Upper lobe of left lung (tissue), 6 donors: ENCODE measurements around the gene GNAO1. TPM values are rescaled to one million over a fixed set of nuclear protein-coding genes. Genes with fewer than 3 reads are reported as not detected.

Experiments
- ATAC-seq, 2 donors: fragments of 200-7000 bp; cut with Tn5 transposase; one replicate each; pipeline ENCODE4 v1.9.1; 2022; ENCODE audit warnings: mild to moderate bottlenecking in 2 of 2, moderate library complexity in 2 of 2; ENCODE audit not compliant: low FRiP score in 2 of 2
- DNase-seq, 2 donors: peaks; one replicate each; pipeline ENCODE4 v3.0.0-alpha.2; 2019 to 2020
- H3K27ac ChIP-seq, 4 donors: fragments of 200-600 bp; sonication (generic); one replicate each; pipeline ENCODE4 v1.5.1; 2016 to 2019
- H3K27me3 ChIP-seq, 4 donors: fragments of 200-600 bp; sonication (generic); one replicate each; pipeline ENCODE4 v1.5.1; 2017 to 2019
- H3K36me3 ChIP-seq, 4 donors: fragments of 200-600 bp; sonication (generic); one replicate each; pipeline ENCODE4 v1.5.1; 2016 to 2019
- H3K4me1 ChIP-seq, 4 donors: fragments of 200-600 bp; sonication (generic); one replicate each; pipeline ENCODE4 v1.5.1; 2018 to 2019
- H3K4me3 ChIP-seq, 4 donors: fragments of 200-600 bp; sonication (generic); one replicate each; pipeline ENCODE4 v1.5.1; 2017 to 2019; ENCODE audit warnings: mild to moderate bottlenecking in 2 of 4, moderate library complexity in 1 of 4
- H3K9me3 ChIP-seq, 4 donors: fragments of 200-600 bp; sonication (generic); one replicate each; pipeline ENCODE4 v1.5.1; 2018 to 2019
- EP300 ChIP-seq, 4 donors: sonication (generic); formaldehyde crosslinking; IDR thresholded peaks; one replicate each; pipeline ENCODE4 v1.5.1; 2017; ENCODE audit warnings: antibody characterized with exemption in 4 of 4, control low read depth in 2 of 4
- POLR2A ChIP-seq, 4 donors: fragments of 450-650 bp; IDR thresholded peaks; one replicate each; pipeline ENCODE4 v1.5.1; 2016 to 2017; ENCODE audit warnings: antibody characterized with exemption in 4 of 4, mild to moderate bottlenecking in 2 of 4
- POLR2AphosphoS5 ChIP-seq, 2 donors: sonication (generic); formaldehyde crosslinking; IDR thresholded peaks; one replicate each; pipeline ENCODE4 v1.5.1; 2017; ENCODE audit warnings: antibody characterized with exemption in 2 of 2
- WGBS, 2 donors: methylation state at CpG; one replicate each; pipeline ENCODE4 v1.1.5; 2017 to 2018; 5-methylcytosine and 5-hydroxymethylcytosine counted together
- total RNA-seq, 6 donors: library from RNA; depleted of rRNA in 4 of 6; stranded (reverse); fragments of >200 nt in 4 of 6; gene quantifications; one replicate each; pipeline versions ENCODE4 v1.1.0 to v1.2.1, GENCODE V29; 2016 to 2021
- TF ChIP-seq, protein P1 (sequence below), 6 experiments: fragments of 450-650 bp in 4 of 6; fragments of 200-600 bp in 2 of 6; sonication (generic) in 2 of 6; IDR thresholded peaks; one replicate each; pipeline ENCODE4 v1.5.1; 2016 to 2019; ENCODE audit warnings: antibody characterized with exemption in 6 of 6
- donor health status: DM: no; HTN: no; CAD: no; lungs with moderate emphysema.
- donor health status: DM: no; HTN: yes; CAD: no; lungs with severe emphysema.

The GNAO1 gene
- total RNA-seq, 6 donors from 2014 or later = 0.46 to 2.7 (median 0.79) TPM; not detected in 1

DNA sequence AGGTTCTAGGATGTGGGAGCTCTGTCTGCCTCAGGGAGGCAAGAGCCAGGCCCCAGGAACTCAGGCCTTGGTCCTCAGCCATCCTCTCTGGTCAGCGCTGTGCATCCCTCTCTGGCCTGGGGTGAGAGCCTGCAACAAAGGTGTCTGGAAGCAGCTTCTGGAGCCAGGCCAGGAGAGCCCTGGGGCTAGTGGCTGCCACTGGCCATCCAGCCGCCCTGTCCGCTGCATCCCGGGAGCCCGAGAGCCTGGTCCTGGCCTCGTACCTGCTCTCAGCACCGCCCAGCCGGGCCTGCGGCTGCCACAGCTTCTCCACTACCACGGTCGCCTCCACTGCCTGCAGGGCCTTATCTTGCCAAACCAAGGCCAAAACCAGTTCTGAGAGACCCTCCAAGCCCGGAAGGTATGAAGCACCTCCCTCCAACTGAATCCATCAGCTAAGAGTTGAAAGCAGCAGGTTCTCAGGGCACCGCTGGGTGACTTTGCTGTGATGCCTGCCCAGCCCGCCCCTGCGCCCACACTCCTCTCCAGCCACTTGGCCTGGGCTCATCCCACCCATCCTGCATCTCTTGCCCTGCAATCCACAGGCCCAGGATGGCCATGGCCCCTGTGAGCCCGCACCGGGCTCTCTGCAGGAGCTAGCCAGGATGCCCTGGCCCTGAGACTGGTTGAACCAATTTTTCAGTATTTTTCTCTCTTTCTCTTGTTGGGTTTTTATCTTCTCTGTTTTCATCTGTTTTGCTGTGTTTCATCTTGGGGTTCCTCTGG, 148.3 kb downstream of the GNAO1 start:
- TF ChIP-seq POLR2A (IDR thresholded peaks at IDR 0.05) (no peak), POLR2AphosphoS5 (IDR thresholded peaks at IDR 0.05) (no peak), EP300 (IDR thresholded peaks at IDR 0.05) (no peak)
- TF ChIP-seq, protein P1, sequence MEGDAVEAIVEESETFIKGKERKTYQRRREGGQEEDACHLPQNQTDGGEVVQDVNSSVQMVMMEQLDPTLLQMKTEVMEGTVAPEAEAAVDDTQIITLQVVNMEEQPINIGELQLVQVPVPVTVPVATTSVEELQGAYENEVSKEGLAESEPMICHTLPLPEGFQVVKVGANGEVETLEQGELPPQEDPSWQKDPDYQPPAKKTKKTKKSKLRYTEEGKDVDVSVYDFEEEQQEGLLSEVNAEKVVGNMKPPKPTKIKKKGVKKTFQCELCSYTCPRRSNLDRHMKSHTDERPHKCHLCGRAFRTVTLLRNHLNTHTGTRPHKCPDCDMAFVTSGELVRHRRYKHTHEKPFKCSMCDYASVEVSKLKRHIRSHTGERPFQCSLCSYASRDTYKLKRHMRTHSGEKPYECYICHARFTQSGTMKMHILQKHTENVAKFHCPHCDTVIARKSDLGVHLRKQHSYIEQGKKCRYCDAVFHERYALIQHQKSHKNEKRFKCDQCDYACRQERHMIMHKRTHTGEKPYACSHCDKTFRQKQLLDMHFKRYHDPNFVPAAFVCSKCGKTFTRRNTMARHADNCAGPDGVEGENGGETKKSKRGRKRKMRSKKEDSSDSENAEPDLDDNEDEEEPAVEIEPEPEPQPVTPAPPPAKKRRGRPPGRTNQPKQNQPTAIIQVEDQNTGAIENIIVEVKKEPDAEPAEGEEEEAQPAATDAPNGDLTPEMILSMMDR (IDR thresholded peaks at IDR 0.05) = no peak
- WGBS, 2 donors = 89 to 98% methylated on average over 5 to 16 of the region's 17 CpGs
- Histone ChIP-seq H3K4me3 (no peak overlapping the region), H3K9me3 (no peaks in the 10 kb centered on the region), H3K36me3 (no peaks in the 10 kb centered on the region), H3K27ac (no peak overlapping the region), H3K4me1 (no peaks in the 10 kb centered on the region), H3K27me3 (no peaks in the 10 kb centered on the region)
- DNase-seq = no peak
- ATAC-seq = no peak

DNA sequence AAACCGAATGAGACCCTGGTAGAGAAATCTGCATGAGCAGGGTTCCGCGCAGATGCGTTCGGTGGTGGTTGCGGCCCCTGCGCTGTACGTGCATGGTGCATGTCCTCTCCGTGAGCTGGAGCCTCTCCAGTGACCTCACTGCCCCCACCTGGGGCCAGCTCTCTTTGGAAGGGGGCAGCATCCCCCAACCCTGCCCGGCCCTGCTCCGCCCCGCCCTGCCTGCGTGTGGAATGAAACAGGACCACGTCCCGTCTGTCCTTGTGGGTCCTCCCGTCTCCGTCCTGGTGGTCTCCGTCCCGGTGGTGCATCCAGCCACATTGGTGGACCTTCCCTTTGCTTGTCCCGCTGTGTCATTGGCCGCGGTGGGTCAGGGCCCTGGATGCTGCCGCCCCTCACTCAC, 149.1 kb downstream of the GNAO1 start:
- no peak for DNase-seq

DNA sequence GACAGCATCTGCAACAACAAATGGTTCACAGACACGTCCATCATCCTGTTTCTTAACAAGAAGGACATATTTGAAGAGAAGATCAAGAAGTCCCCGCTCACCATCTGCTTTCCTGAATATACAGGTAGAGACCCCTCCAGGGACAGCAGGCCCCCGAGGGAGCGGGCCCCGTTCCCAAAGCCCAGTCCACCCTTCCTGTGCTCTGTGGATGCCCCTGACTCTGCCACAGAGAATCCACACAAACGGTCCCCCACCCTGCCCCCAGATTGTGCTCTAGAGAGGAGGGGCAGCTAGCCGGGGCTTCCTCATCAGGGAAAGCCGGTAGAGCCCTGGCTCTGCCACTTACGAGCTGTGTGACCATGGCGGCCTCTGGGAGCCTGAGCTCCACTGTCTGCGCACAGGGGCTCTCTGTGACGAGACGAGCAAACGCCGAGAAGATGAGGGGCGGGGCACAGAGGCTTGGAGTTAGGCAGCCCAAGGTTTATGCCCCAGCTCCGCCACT, 149.6 kb downstream of the GNAO1 start:
- TF ChIP-seq EP300 (IDR thresholded peaks at IDR 0.05) = no peak
- TF ChIP-seq, protein P1 (IDR thresholded peaks at IDR 0.05) = no peak
- no peak for TF ChIP-seq POLR2AphosphoS5 (IDR thresholded peaks at IDR 0.05)
- TF ChIP-seq POLR2A (IDR thresholded peaks at IDR 0.05) = no peak
- H3K4me1 ChIP-seq = no peaks in the 10 kb centered on the region
- no peak overlapping the region for H3K4me3 ChIP-seq
- ATAC-seq (no peak), DNase-seq (no peak)
- no peaks in the 10 kb centered on the region for H3K9me3 ChIP-seq
- no peak overlapping the region for H3K27ac ChIP-seq
- WGBS, 2 donors = 80 to 85% methylated on average over 7 to 17 of the region's 17 CpGs
- no peaks in the 10 kb centered on the region for H3K36me3 ChIP-seq
- no peaks in the 10 kb centered on the region for H3K27me3 ChIP-seq

More for the DNA sequence above, 149.1 kb downstream of the GNAO1 start:
- no peaks in the 10 kb centered on the region for H3K27me3 ChIP-seq
- H3K4me3 ChIP-seq = no peak overlapping the region
- 94 to 95% methylated on average over 23 of the region's 23 CpGs for WGBS, 2 donors
- TF ChIP-seq POLR2AphosphoS5 (IDR thresholded peaks at IDR 0.05) (no peak), EP300 (IDR thresholded peaks at IDR 0.05) (no peak), POLR2A (IDR thresholded peaks at IDR 0.05) (no peak)
- TF ChIP-seq, protein P1 (IDR thresholded peaks at IDR 0.05) = no peak
- no peaks in the 10 kb centered on the region for H3K36me3 ChIP-seq
- no peaks in the 10 kb centered on the region for H3K9me3 ChIP-seq
- no peaks in the 10 kb centered on the region for H3K4me1 ChIP-seq
- no peak overlapping the region for H3K27ac ChIP-seq
- ATAC-seq = no peak

DNA sequence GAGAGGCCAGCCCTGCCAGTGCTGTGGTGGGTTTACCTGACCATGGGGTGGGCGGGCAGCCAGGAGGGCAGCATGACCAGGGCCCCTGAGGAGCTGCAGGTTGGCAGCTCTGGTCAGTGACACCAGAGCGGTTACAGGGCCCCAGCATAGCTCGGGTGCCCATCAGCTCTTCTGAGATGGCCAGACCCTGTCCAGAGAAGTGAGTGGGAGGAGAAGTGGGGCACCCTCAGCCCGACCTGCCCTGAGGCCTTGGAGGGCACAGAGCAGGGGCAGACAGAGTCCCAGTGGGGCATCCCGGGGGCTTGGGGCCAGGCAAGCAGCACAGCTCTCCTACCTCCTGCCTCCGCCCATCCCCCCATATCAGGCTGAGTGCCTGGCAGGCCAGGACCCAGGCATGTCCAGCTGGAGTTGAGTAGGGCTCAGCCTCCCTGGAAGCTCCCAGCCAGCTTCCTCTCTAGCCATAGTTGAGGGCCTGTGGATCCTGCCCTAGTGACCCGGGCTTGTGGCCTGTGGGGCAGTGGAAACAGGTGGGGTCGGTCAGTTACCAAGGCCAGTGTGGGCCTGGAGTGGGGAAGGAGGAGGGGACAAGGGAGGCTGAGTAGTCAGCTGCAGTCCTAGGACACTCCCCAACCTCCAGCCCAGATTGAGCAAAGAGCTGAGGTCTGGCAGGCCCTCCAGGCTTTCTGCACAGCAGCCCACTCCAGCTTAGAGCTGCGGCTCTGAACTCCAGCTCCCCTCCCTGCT, 150.5 kb downstream of the GNAO1 start:
- H3K4me3 ChIP-seq = no peak overlapping the region
- ATAC-seq = no peak
- no peaks in the 10 kb centered on the region for H3K36me3 ChIP-seq
- no peaks in the 10 kb centered on the region for H3K27me3 ChIP-seq
- TF ChIP-seq POLR2AphosphoS5 (IDR thresholded peaks at IDR 0.05) = no peak
- no peak for TF ChIP-seq EP300 (IDR thresholded peaks at IDR 0.05)
- TF ChIP-seq, protein P1 (IDR thresholded peaks at IDR 0.05) = no peak
- no peak for TF ChIP-seq POLR2A (IDR thresholded peaks at IDR 0.05)
- no peak overlapping the region for H3K27ac ChIP-seq
- no peaks in the 10 kb centered on the region for H3K9me3 ChIP-seq
- WGBS, 2 donors = 78 to 82% methylated on average over 5 to 9 of the region's 9 CpGs
- DNase-seq = no peak
- no peaks in the 10 kb centered on the region for H3K4me1 ChIP-seq
